GM18520 (cell line): ENCODE data around the gene MMGT1.
"Not testable (repeated sequence)": the region's sequence is repeated elsewhere in the genome, so short reads cannot be mapped to it uniquely, and the experiment has no call there.

Experiments used
- ATAC-seq: cut with Tn5 transposase; IDR thresholded peaks from one replicate; pipeline ENCODE4 v1.9.1; 2021; ENCODE audit not compliant: unreplicated experiment

Gene MMGT1

DNA sequence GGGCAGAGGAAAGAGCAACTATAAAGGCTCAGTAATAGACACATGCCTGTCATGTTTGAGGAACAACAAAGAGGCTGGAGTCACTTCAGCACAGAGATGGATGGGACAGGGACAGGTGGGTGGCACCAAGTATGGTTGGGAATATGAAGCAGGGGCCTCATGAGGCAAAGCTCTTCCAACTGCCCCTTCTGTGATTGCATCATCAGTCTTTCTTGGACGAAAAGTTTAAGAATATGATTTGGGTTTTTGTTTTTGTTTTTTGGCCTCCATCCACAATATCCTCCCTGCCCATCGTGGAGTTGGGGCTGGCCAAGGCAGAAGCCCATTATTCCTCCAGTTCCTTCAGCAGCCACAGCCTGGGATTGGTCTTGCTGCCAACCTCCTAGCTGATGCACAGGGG is 45.9 kb downstream of the MMGT1 start:
- no peak for ATAC-seq

DNA sequence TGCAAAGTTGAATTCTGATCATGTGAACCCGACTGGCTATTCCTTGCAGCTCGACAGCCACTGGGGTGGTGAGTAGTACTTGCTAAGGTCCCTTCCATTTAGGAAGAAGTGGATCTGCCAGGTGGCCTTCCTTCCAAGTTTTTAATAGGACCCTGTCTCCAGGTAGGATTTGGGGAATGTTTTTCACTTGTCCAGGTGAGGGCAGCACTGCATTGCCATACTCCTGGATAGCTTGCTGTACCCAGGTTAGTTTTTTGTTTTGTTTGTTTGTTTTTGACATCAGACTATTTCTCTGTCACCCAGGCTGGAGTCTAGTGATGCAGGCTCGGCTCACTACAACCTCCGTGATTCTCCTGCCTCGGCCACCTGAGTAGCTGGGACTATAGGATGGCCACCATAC is 50.4 kb downstream of the MMGT1 start:
- no peak for ATAC-seq

GRCh38 chrX:135920516-135920915 is 53.3 kb downstream of the MMGT1 start:
- ATAC-seq: not testable (repeated sequence)

- ATAC-seq: no peak
Measured at GRCh38 chrX:135914404-135914803, 59.4 kb downstream of the MMGT1 start.
